SW480 (cell line): Measurements from ENCODE around the gene DNAJC6.
"Not testable (repeated sequence)": the region's sequence is repeated elsewhere in the genome, so short reads cannot be mapped to it uniquely, and the experiment has no call there.

Source experiments
- DNase-seq: peaks from one replicate; pipeline ENCODE4 v3.0.0-alpha.2; 2016; ENCODE audit warnings: low spot score

DNAJC6 gene

GRCh38 chr1:65431111-65431705, 121.9 kb downstream of the DNAJC6 start:
- DNase-seq, result peak; percentile 33

GRCh38 chr1:65432918-65433317, 123.6 kb downstream of the DNAJC6 start:
- no peak for DNase-seq

- no peak for DNase-seq
Measured at GRCh38 chr1:65434255-65434654, 124.9 kb downstream of the DNAJC6 start.

GRCh38 chr1:65434760-65435159, 125.4 kb downstream of the DNAJC6 start:
- DNase-seq, result no peak

GRCh38 chr1:65435987-65436386, 126.6 kb downstream of the DNAJC6 start:
- no peak for DNase-seq

GRCh38 chr1:65437616-65438015, 128.3 kb downstream of the DNAJC6 start:
- DNase-seq, result no peak

- no peak for DNase-seq
Measured at GRCh38 chr1:65440322-65440900, 131.1 kb downstream of the DNAJC6 start.

- no peak for DNase-seq
Measured at GRCh38 chr1:65440915-65441314, 131.6 kb downstream of the DNAJC6 start.

GRCh38 chr1:65441464-65441863, 132.1 kb downstream of the DNAJC6 start:
- no peak for DNase-seq

- DNase-seq, result no peak
Measured at GRCh38 chr1:65442442-65442841, 133.1 kb downstream of the DNAJC6 start.

- no peak for DNase-seq
Measured at GRCh38 chr1:65443647-65444046, 134.3 kb downstream of the DNAJC6 start.

GRCh38 chr1:65444128-65444640, 134.8 kb downstream of the DNAJC6 start:
- no peak for DNase-seq

- DNase-seq, result no peak
Measured at GRCh38 chr1:65445837-65446236, 136.5 kb downstream of the DNAJC6 start.

GRCh38 chr1:65449214-65449823, 140.0 kb downstream of the DNAJC6 start:
- DNase-seq, result peak; percentile 8

- DNase-seq, result not testable (repeated sequence)
Measured at GRCh38 chr1:65455678-65456077, 146.3 kb downstream of the DNAJC6 start.

- no peak for DNase-seq
Measured at GRCh38 chr1:65456481-65456880, 147.1 kb downstream of the DNAJC6 start.

- no peak for DNase-seq
Measured at GRCh38 chr1:65457868-65458267, 148.5 kb downstream of the DNAJC6 start.

GRCh38 chr1:65458730-65459396, 149.5 kb downstream of the DNAJC6 start:
- no peak for DNase-seq

- peak; percentile 21 for DNase-seq
Measured at GRCh38 chr1:65459397-65459768, 150.0 kb downstream of the DNAJC6 start.
